PC-9 (cell line): ENCODE measurements around the gene ZCCHC7.

Experiments used
- EZH2 ChIP-seq: fragments of 200-600 bp; sonication (generic); IDR thresholded peaks from 2 replicates; pipeline ENCODE4 v1.8.0; 2017; ENCODE audit warnings: antibody characterized with exemption, low read depth
- TF ChIP-seq, protein P1 (sequence below): fragments of 200-600 bp; sonication (generic); conservative IDR thresholded peaks from 2 replicates; pipeline ENCODE4 v1.6.1; 2017; ENCODE audit warnings: mixed run types, antibody characterized with exemption, mild to moderate bottlenecking, moderate library complexity

DNA sequence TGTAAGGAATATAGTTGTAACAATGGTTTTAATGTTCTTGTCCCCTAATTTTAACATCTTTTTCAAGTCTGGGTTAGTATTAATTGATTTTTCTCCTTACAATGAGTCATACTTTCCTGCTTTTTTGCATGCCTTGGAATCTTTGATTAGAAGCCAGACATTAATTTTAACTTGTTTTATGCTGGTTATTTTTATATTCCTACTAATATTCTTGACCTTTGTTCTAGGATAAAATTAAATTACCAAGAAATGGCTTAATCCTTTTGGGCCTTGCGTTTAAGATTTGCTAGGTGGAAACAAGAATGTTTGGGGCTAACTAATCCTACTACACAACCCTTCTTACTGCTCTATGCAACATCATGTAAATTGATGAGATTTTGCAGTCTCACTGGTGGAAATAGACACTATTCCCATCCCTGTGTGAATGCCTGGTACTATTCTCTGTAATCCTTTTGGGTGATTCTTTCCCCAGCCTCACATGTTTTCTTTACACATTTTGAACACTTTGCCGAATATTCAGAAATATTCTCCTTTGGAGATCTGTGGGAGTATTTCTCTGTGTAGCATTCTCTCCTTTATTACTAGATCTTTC, 47.2 kb downstream of the ZCCHC7 start:
- TF ChIP-seq, protein P1, sequence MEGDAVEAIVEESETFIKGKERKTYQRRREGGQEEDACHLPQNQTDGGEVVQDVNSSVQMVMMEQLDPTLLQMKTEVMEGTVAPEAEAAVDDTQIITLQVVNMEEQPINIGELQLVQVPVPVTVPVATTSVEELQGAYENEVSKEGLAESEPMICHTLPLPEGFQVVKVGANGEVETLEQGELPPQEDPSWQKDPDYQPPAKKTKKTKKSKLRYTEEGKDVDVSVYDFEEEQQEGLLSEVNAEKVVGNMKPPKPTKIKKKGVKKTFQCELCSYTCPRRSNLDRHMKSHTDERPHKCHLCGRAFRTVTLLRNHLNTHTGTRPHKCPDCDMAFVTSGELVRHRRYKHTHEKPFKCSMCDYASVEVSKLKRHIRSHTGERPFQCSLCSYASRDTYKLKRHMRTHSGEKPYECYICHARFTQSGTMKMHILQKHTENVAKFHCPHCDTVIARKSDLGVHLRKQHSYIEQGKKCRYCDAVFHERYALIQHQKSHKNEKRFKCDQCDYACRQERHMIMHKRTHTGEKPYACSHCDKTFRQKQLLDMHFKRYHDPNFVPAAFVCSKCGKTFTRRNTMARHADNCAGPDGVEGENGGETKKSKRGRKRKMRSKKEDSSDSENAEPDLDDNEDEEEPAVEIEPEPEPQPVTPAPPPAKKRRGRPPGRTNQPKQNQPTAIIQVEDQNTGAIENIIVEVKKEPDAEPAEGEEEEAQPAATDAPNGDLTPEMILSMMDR: no peak
- TF ChIP-seq EZH2: no peak
